D721Med (cell line): Measurements from ENCODE around the gene TPM3.
"Not testable (repeated sequence)": the region's sequence is repeated elsewhere in the genome, so short reads cannot be mapped to it uniquely, and the experiment has no call there.

Source experiments
- DNase-seq: peaks from one replicate; pipeline ENCODE4 v3.0.0; 2011; ENCODE audit warnings: low spot score; ENCODE audit not compliant: insufficient read length
- FAIRE-seq: peaks from 2 replicates; lab custom pipeline; 2011; peaks lifted over from hg19 to GRCh38; lab: Jason Lieb, UNC
- TF ChIP-seq, protein P1 (sequence below): IDR thresholded peaks from 2 replicates; pipeline ENCODE4 v1.5.1; 2012; ENCODE audit warnings: mild to moderate bottlenecking, control low read depth; ENCODE audit not compliant: insufficient read depth; ENCODE audit errors: missing control alignments

The TPM3 gene

DNA sequence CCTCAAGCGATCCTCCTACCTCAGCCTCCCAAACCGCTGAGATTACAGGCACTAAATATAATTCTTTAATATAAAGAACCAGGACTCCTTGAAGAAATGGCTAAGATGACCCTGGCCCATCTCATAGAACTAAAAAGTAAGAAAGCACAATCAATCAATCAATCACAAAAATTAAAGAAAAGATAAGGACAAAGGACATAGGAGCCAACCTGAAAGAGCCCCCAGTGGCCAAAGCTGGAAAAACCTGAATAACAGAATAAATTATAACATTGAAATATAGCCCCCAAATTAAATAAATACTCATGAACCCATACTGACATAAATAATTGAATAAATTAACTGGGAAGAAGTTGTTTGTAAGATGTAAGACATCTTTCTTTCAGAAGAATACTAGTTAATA, 45.9 kb downstream of the TPM3 start:
- FAIRE-seq = no peak
- no peak for DNase-seq
- TF ChIP-seq, protein P1, sequence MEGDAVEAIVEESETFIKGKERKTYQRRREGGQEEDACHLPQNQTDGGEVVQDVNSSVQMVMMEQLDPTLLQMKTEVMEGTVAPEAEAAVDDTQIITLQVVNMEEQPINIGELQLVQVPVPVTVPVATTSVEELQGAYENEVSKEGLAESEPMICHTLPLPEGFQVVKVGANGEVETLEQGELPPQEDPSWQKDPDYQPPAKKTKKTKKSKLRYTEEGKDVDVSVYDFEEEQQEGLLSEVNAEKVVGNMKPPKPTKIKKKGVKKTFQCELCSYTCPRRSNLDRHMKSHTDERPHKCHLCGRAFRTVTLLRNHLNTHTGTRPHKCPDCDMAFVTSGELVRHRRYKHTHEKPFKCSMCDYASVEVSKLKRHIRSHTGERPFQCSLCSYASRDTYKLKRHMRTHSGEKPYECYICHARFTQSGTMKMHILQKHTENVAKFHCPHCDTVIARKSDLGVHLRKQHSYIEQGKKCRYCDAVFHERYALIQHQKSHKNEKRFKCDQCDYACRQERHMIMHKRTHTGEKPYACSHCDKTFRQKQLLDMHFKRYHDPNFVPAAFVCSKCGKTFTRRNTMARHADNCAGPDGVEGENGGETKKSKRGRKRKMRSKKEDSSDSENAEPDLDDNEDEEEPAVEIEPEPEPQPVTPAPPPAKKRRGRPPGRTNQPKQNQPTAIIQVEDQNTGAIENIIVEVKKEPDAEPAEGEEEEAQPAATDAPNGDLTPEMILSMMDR = peak; percentile 40

DNA sequence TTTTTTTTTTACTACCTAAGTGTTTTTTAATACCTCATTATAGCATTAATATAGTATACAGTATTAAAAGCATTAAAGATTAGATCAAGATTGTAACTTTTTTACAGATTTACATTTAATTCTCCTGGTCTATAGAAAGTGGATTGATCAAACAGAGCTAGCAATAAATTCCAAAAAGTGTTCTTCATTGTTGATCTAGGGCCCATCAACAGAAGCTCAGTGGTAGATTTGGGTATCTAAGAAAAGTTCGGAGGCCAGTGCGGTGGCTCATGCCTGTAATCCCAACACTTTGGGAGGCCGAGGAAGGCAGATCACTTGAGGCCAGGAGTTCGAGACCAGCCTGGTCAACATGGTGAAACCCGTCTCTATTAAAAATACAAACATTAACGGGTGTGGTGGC, 49.5 kb downstream of the TPM3 start:
- DNase-seq = no peak
- TF ChIP-seq, protein P1 = no peak
- FAIRE-seq = no peak

DNA sequence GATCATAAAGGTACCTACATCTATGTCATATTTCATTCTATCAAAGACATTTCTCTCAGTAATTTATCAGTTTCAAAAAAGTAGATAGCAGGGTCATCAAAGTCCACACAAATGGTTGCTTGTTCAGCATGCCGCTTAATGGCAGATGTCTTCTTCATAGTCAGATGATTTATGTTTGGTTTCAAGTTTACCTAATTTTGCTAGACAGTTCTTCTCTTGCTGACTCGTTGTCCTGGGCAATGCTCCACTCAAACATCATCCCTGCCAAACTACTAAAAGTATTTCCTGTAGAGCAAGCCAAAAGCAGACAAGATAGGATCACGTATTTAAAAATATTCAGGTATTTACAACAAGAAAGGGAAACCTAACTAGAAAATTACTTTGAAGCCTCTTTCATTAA, 50.7 kb downstream of the TPM3 start:
- no peak for FAIRE-seq
- TF ChIP-seq, protein P1 = no peak
- DNase-seq = no peak

DNA sequence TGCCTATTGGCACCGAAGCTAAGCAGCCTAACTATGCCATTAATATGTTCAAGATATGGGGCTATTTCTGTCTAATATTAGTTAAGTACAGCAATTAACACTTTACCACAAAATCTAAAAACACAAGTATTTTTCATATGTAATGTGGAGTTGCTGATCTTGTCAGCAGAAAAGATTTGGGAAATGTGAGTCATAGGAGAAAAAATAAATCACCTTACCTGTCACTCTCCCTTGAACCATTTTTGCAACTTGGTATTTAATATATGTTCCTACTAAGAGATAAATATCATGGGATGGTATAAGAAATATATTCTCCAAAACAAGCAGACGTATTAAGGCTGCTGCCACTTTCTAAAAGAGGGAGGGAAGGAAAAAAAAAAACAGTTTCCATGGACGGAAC, 54.0 kb downstream of the TPM3 start:
- TF ChIP-seq, protein P1 = no peak
- DNase-seq = no peak
- no peak for FAIRE-seq

DNA sequence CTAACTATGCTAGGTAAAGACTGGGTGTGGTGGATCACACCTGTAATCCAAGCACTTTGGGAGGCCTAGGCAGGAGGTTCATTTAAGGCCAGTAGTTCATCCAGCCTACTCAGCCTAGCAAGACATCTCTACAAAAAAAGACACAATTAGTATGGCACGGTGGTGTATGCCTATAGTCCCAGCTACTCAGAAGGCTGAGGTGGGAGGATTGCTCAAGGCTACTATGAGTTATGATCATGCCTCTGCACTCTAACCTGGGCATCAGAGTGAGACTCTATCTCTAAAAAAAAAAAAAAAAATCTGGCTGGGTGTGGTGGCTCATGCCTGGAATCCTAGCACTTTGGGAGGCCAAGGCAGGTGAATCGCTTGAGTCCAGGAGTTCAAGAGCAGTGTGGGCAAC, 58.6 kb downstream of the TPM3 start:
- FAIRE-seq (no peak), DNase-seq (no peak)
- TF ChIP-seq, protein P1 = no peak

DNA sequence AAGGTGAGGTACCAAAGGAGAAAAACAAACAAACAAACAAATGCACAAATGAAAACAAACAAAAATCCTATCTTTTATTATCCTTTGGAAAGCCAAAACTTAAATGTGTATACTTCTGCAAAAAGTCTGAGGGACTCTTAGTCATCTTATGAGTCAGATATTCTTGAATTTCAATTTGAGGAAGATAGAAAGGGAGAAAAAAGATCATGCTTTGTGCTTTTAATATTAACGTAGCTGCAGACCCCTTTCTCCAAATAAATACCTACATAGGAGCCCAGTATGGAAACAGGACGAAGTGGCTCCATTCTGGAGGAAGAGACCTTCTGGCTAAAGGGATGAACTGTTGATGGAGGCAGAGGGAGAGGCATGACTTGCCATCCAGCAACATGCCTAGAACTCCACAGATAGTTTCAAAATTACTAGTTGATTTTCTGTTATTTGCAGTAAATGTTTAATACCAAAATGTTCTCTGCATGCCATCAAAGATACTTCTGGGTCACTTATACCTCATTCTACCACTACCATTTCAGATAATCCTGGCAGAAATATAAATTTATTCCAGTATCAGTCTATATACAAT, 62.4 kb downstream of the TPM3 start:
- DNase-seq (no peak), FAIRE-seq (no peak)
- TF ChIP-seq, protein P1 = no peak

DNA sequence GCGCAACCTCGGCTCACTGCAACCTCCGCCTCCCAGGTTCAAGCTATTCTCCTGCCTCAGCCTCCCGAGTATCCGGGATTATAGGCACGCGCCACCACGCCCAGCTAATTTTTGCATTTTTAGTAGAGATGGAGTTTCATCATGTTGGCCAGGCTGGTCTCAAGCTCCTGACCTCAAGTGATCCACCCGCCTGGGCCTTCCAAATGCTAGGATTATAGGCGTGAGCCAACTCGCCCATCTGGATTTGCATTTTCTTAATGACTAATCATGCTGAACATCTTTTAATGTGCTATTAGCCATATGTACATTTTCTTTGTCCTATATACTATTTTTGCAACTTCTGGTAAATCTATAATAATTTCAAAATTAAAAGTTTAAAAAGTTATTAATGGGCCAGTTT, 68.7 kb downstream of the TPM3 start:
- not testable (repeated sequence) for DNase-seq, FAIRE-seq

DNA sequence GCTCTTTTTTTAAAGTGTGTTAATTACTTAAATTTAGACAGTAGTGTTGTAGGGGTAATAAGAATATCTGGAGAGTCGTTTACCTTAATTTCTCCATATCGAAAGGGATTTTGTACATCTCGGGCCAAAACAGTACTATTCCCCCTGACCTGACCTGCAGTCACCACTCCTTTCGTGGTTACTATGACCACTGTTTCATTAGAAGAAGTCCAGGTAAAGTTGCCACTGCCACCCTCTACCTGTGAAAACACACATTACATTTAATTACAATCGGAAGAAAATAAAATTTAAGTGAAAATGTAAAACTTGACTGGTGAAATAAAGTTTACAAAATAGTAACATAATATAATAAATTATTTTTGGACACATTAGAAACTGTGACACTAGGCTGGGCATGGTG, 74.3 kb downstream of the TPM3 start:
- TF ChIP-seq, protein P1 = no peak
- DNase-seq (no peak), FAIRE-seq (no peak)
